Measurements from ENCODE around the gene HACD2. TPM values are rescaled to one million over a fixed set of nuclear protein-coding genes. Genes with fewer than 3 reads are reported as not detected.

Gene HACD2
- total RNA-seq, 1 experiment from 2014 or later: 43.0 TPM

DNA sequence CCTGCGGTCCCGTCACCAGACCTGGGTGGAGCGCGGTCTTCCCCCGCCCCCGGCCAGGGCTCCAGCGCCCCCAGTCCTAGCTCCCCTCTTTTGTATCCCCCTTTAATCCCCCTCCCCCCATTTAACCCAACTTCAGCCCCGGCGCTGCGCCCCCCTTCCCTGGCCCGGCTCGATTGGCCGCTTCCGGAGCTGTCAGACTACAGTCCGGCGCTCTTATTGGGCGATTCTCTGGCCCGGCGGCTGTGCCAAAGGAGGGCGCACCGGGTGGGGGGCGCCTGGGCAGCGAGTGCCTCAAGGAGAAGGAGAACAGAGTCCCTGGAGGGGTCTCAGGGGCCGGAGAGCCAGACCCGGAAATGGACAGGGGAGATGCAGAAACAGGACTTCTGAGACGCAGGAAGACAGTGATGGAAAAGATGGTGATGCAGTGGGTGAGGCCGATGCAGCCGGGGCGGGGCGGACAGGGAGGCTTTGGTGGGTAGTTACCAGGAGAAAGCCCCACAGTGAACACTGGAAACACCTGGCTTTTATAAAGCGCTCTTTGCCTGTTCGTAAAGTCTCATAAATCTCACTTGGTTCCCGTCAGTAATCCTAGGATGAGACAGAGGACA lies 134.8 kb downstream of the HACD2 start:
- H3K4me1 ChIP-seq (ENCODE audit: control insufficient read depth in 1 of 2, insufficient read depth in 2 of 2, low read length in 2 of 2): peaks cover 0 to 6% of the 10 kb centered on the region in 2 experiments; a peak in 2 of 4 replicates
- peaks cover 5% of the 10 kb centered on the region for H3K27me3 ChIP-seq (ENCODE audit: insufficient read depth, low read length)
- no peak overlapping the region for H2AFZ ChIP-seq (ENCODE audit: low read depth, low read length, poor library complexity, severe bottlenecking)
- H3K9me2 ChIP-seq (ENCODE audit: insufficient read depth): no peaks in the 10 kb centered on the region
- TF ChIP-seq CTCF (IDR thresholded peaks at IDR 0.05 in 2 of 3, conservative IDR thresholded peaks at IDR 0.05 in 1 of 3; ENCODE audit: borderline replicate concordance in 1 of 3, insufficient read depth in 1 of 3, low read depth in 2 of 3, low read length in 2 of 3) (no peak), CBX3 (IDR thresholded peaks at IDR 0.05; ENCODE audit: low read depth) (no peak), POLR2A (IDR thresholded peaks at IDR 0.05; ENCODE audit: borderline replicate concordance, extremely low read depth, insufficient read depth, insufficient read length) (no peak), ZNF274 (IDR thresholded peaks at IDR 0.05; ENCODE audit: low read depth, low read length) (no peak), SIN3A (IDR thresholded peaks at IDR 0.05; ENCODE audit: low read depth) (no peak), EZH2phosphoT487 (IDR thresholded peaks at IDR 0.05; ENCODE audit: borderline replicate concordance) (no peak), POLR2AphosphoS5 (IDR thresholded peaks at IDR 0.05; ENCODE audit: low read depth, low read length) (no peak), ELF1 (IDR thresholded peaks at IDR 0.05; ENCODE audit: borderline replicate concordance, low read depth) (no peak), EGR1 (IDR thresholded peaks at IDR 0.05; ENCODE audit: low read depth) (no peak)
- TF ChIP-seq, protein P1, sequence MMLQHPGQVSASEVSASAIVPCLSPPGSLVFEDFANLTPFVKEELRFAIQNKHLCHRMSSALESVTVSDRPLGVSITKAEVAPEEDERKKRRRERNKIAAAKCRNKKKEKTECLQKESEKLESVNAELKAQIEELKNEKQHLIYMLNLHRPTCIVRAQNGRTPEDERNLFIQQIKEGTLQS (IDR thresholded peaks at IDR 0.05): no peak
- ATAC-seq: no peak
- no peaks in the 10 kb centered on the region for H3K36me3 ChIP-seq (ENCODE audit: control insufficient read depth in 1 of 2, insufficient read depth in 2 of 2, low read length in 2 of 2)
- intact Hi-C loops (cut with micrococcal nuclease): no loop called here
- ChIA-PET POLR2A (no interaction called here), CTCF (no interaction called here), RAD21 (ENCODE audit: low non-redundant PET in 1 of 2, low total read pairs in 2 of 2, uncharacterized antibody in 2 of 2, unreplicated experiment in 2 of 2) (no interaction called here)
- no peak overlapping the region for H3K9ac ChIP-seq (ENCODE audit: low read length)
- no peak overlapping the region for H3K27ac ChIP-seq (ENCODE audit: low read depth, low read length)
- no peaks in the 10 kb centered on the region for H3K9me3 ChIP-seq (ENCODE audit: control insufficient read depth in 1 of 2, insufficient read depth in 1 of 2, low read depth in 1 of 2, low read length in 2 of 2)
- BruUV-seq (replicated peaks): no TSS peak
- no peak overlapping the region for H3K4me3 ChIP-seq (replicated peaks in 1 of 2; ENCODE audit: low read depth in 1 of 2, low read length in 2 of 2)
- H3K4me2 ChIP-seq (ENCODE audit: low read length): no peak overlapping the region
- no peaks in the 10 kb centered on the region for H3K79me2 ChIP-seq (ENCODE audit: insufficient read depth, low read length)
- no peaks in the 10 kb centered on the region for H4K20me1 ChIP-seq (ENCODE audit: insufficient read depth)
- DNase-seq (ENCODE audit: low read depth, low spot score): no peak

Measured in HCT116 (cell line).